ENCODE data around the gene NRN1L. TPM values are rescaled to one million over a fixed set of nuclear protein-coding genes. Genes with fewer than 3 reads are reported as not detected.
A peak's percentile ranks its signal among the peaks of the same experiment; 100 is the strongest.

The NRN1L gene
- total and polyA plus RNA-seq, 4 donors: 1.5 to 3.2 (median 2.1) TPM; not detected in 1

- Histone ChIP-seq H3K27ac (ENCODE audit: low read depth in 1 of 2, low read length in 2 of 2) (no peak overlapping the region), H3K36me3 (ENCODE audit: control insufficient read depth in 1 of 2, insufficient read depth in 2 of 2, low read length in 1 of 2) (peaks cover 0 to 13% of the 10 kb centered on the region in 2 donors)
- intact Hi-C loops (cut with DNase I): no loop called here
Measured at GRCh38 chr16:67877064-67877463, 7.6 kb upstream of the NRN1L start.

GRCh38 chr16:67878232-67878631, 6.5 kb upstream of the NRN1L start:
- Histone ChIP-seq H3K27ac (ENCODE audit: low read depth in 1 of 2, low read length in 2 of 2) (no peak overlapping the region), H3K4me3 (ENCODE audit: low read length in 2 of 2) (no peak overlapping the region), H3K4me1 (ENCODE audit: control insufficient read depth in 1 of 2, insufficient read depth in 2 of 2, low read length in 2 of 2) (no peaks in the 10 kb centered on the region), H3K27me3 (ENCODE audit: control insufficient read depth in 1 of 2, insufficient read depth in 2 of 2, low read length in 1 of 2) (no peaks in the 10 kb centered on the region), H3K36me3 (ENCODE audit: control insufficient read depth in 1 of 2, insufficient read depth in 2 of 2, low read length in 1 of 2) (peaks cover 0 to 18% of the 10 kb centered on the region in 2 donors), H3K9me3 (ENCODE audit: control insufficient read depth, low read length) (no peaks in the 10 kb centered on the region)
- DNase-seq: no peak
- WGBS, 2 donors: 83 to 88% methylated on average over 6 of the region's 6 CpGs
- no peak for ATAC-seq (ENCODE audit: low FRiP score)
- intact Hi-C loops (cut with DNase I): no loop called here

More at GRCh38 chr16:67877064-67877463, 7.6 kb upstream of the NRN1L start:
- no peak for ATAC-seq (ENCODE audit: low FRiP score)
- DNase-seq: no peak
- no peaks in the 10 kb centered on the region for H3K27me3 ChIP-seq (ENCODE audit: control insufficient read depth in 1 of 2, insufficient read depth in 2 of 2, low read length in 1 of 2)
- H3K9me3 ChIP-seq (ENCODE audit: control insufficient read depth, low read length): no peaks in the 10 kb centered on the region
- H3K4me3 ChIP-seq (ENCODE audit: low read length in 2 of 2): no peak overlapping the region
- H3K4me1 ChIP-seq (ENCODE audit: control insufficient read depth in 1 of 2, insufficient read depth in 2 of 2, low read length in 2 of 2): no peaks in the 10 kb centered on the region
- 91 to 93% methylated on average over 11 of the region's 11 CpGs for WGBS, 2 donors

GRCh38 chr16:67878846-67879245, 5.8 kb upstream of the NRN1L start:
- Histone ChIP-seq H3K9me3 (ENCODE audit: control insufficient read depth, low read length) (no peaks in the 10 kb centered on the region), H3K27me3 (ENCODE audit: control insufficient read depth in 1 of 2, insufficient read depth in 2 of 2, low read length in 1 of 2) (no peaks in the 10 kb centered on the region), H3K4me3 (ENCODE audit: low read length in 2 of 2) (no peak overlapping the region), H3K36me3 (ENCODE audit: control insufficient read depth in 1 of 2, insufficient read depth in 2 of 2, low read length in 1 of 2) (peaks cover 0 to 18% of the 10 kb centered on the region in 2 donors), H3K27ac (ENCODE audit: low read depth in 1 of 2, low read length in 2 of 2) (no peak overlapping the region), H3K4me1 (ENCODE audit: control insufficient read depth in 1 of 2, insufficient read depth in 2 of 2, low read length in 2 of 2) (no peaks in the 10 kb centered on the region)
- intact Hi-C loops (cut with DNase I): no loop called here
- WGBS, 2 donors: 92 to 93% methylated on average over 9 of the region's 9 CpGs
- DNase-seq (no peak), ATAC-seq (ENCODE audit: low FRiP score) (no peak)

- H3K36me3 ChIP-seq (ENCODE audit: control insufficient read depth in 1 of 2, insufficient read depth in 2 of 2, low read length in 1 of 2): peaks cover 0 to 18% of the 10 kb centered on the region in 2 donors
- 87 to 91% methylated on average over 12 of the region's 12 CpGs for WGBS, 2 donors
- no peaks in the 10 kb centered on the region for H3K27me3 ChIP-seq (ENCODE audit: control insufficient read depth in 1 of 2, insufficient read depth in 2 of 2, low read length in 1 of 2)
- no peaks in the 10 kb centered on the region for H3K4me1 ChIP-seq (ENCODE audit: control insufficient read depth in 1 of 2, insufficient read depth in 2 of 2, low read length in 2 of 2)
- H3K27ac ChIP-seq (ENCODE audit: low read depth in 1 of 2, low read length in 2 of 2): no peak overlapping the region
- intact Hi-C loops (cut with DNase I): no loop called here
- H3K4me3 ChIP-seq (ENCODE audit: low read length in 2 of 2): no peak overlapping the region
- H3K9me3 ChIP-seq (ENCODE audit: control insufficient read depth, low read length): no peaks in the 10 kb centered on the region
- DNase-seq: peak in 1 of 2 donors; percentile 51
- no peak for ATAC-seq (ENCODE audit: low FRiP score)
Measured at GRCh38 chr16:67879462-67879861, 5.2 kb upstream of the NRN1L start.

- Histone ChIP-seq H3K4me1 (ENCODE audit: control insufficient read depth in 1 of 2, insufficient read depth in 2 of 2, low read length in 2 of 2) (no peaks in the 10 kb centered on the region), H3K27ac (ENCODE audit: low read depth in 1 of 2, low read length in 2 of 2) (no peak overlapping the region), H3K4me3 (ENCODE audit: low read length in 2 of 2) (no peak overlapping the region), H3K36me3 (ENCODE audit: control insufficient read depth in 1 of 2, insufficient read depth in 2 of 2, low read length in 1 of 2) (peaks cover 0 to 18% of the 10 kb centered on the region in 2 donors), H3K9me3 (ENCODE audit: control insufficient read depth, low read length) (no peaks in the 10 kb centered on the region), H3K27me3 (ENCODE audit: control insufficient read depth in 1 of 2, insufficient read depth in 2 of 2, low read length in 1 of 2) (no peaks in the 10 kb centered on the region)
- 89 to 90% methylated on average over 5 of the region's 5 CpGs for WGBS, 2 donors
- ATAC-seq (ENCODE audit: low FRiP score): no peak
- intact Hi-C loops (cut with DNase I): loop anchor here in 1 of 2 donors (5.0 kb wide), 1 partner anchor 38 kb away; the partner anchor contains the start of gene THAP11
- no peak for DNase-seq
Measured at GRCh38 chr16:67879936-67880335, 4.7 kb upstream of the NRN1L start.

GRCh38 chr16:67880584-67880983, 4.1 kb upstream of the NRN1L start:
- H3K27me3 ChIP-seq (ENCODE audit: control insufficient read depth in 1 of 2, insufficient read depth in 2 of 2, low read length in 1 of 2): no peaks in the 10 kb centered on the region
- intact Hi-C loops (cut with DNase I): loop anchor here in 1 of 2 donors (5.0 kb wide), 1 partner anchor 38 kb away; the partner anchor contains the start of gene THAP11

GRCh38 chr16:67881621-67882161, 3.0 kb upstream of the NRN1L start:
- H3K4me3 ChIP-seq (ENCODE audit: low read length in 2 of 2): no peak overlapping the region
- DNase-seq (no peak), ATAC-seq (ENCODE audit: low FRiP score) (no peak)
- H3K27me3 ChIP-seq (ENCODE audit: control insufficient read depth in 1 of 2, insufficient read depth in 2 of 2, low read length in 1 of 2): no peaks in the 10 kb centered on the region
- no peaks in the 10 kb centered on the region for H3K4me1 ChIP-seq (ENCODE audit: control insufficient read depth in 1 of 2, insufficient read depth in 2 of 2, low read length in 2 of 2)
- H3K27ac ChIP-seq (ENCODE audit: low read depth in 1 of 2, low read length in 2 of 2): no peak overlapping the region
- peaks cover 0 to 18% of the 10 kb centered on the region in 2 donors for H3K36me3 ChIP-seq (ENCODE audit: control insufficient read depth in 1 of 2, insufficient read depth in 2 of 2, low read length in 1 of 2)
- H3K9me3 ChIP-seq (ENCODE audit: control insufficient read depth, low read length): no peaks in the 10 kb centered on the region
- intact Hi-C loops (cut with DNase I): loop anchor here in 1 of 2 donors (5.0 kb wide), 1 partner anchor 39 kb away; the partner anchor contains the start of gene THAP11
- WGBS, 2 donors: 88 to 89% methylated on average over 21 of the region's 21 CpGs

More at GRCh38 chr16:67880584-67880983, 4.1 kb upstream of the NRN1L start:
- Histone ChIP-seq H3K4me1 (ENCODE audit: control insufficient read depth in 1 of 2, insufficient read depth in 2 of 2, low read length in 2 of 2) (no peaks in the 10 kb centered on the region), H3K27ac (ENCODE audit: low read depth in 1 of 2, low read length in 2 of 2) (no peak overlapping the region), H3K36me3 (ENCODE audit: control insufficient read depth in 1 of 2, insufficient read depth in 2 of 2, low read length in 1 of 2) (peaks cover 0 to 18% of the 10 kb centered on the region in 2 donors), H3K9me3 (ENCODE audit: control insufficient read depth, low read length) (no peaks in the 10 kb centered on the region), H3K4me3 (ENCODE audit: low read length in 2 of 2) (no peak overlapping the region)
- no peak for ATAC-seq (ENCODE audit: low FRiP score)
- 89 to 93% methylated on average over 13 of the region's 13 CpGs for WGBS, 2 donors
- DNase-seq: no peak

GRCh38 chr16:67882374-67883145, 2.1 kb upstream of the NRN1L start:
- ATAC-seq (ENCODE audit: low FRiP score) (no peak), DNase-seq (no peak)
- no peaks in the 10 kb centered on the region for H3K27me3 ChIP-seq (ENCODE audit: control insufficient read depth in 1 of 2, insufficient read depth in 2 of 2, low read length in 1 of 2)
- no peaks in the 10 kb centered on the region for H3K4me1 ChIP-seq (ENCODE audit: control insufficient read depth in 1 of 2, insufficient read depth in 2 of 2, low read length in 2 of 2)
- peaks cover 0 to 16% of the 10 kb centered on the region in 2 donors for H3K36me3 ChIP-seq (ENCODE audit: control insufficient read depth in 1 of 2, insufficient read depth in 2 of 2, low read length in 1 of 2)
- H3K9me3 ChIP-seq (ENCODE audit: control insufficient read depth, low read length): no peaks in the 10 kb centered on the region
- H3K27ac ChIP-seq (ENCODE audit: low read depth in 1 of 2, low read length in 2 of 2): no peak overlapping the region
- 65 to 70% methylated on average over 18 of the region's 18 CpGs for WGBS, 2 donors
- intact Hi-C loops (cut with DNase I): loop anchor here in 1 of 2 donors (5.0 kb wide), 1 partner anchor 40 kb away; the partner anchor contains the start of gene THAP11
- no peak overlapping the region for H3K4me3 ChIP-seq (ENCODE audit: low read length in 2 of 2)
